Smooth muscle cell (in vitro differentiated cells): ENCODE data around the gene TXNRD3. TPM values are rescaled to one million over a fixed set of nuclear protein-coding genes. Genes with fewer than 3 reads are reported as not detected.

Experiments used
- DNase-seq: peaks from one replicate; lab custom pipeline; 2025; ENCODE audit not compliant: unreplicated experiment; lab: John Stamatoyannopoulos, UW
- H2AFZ ChIP-seq: fragments of 200-600 bp; sonication (generic); 2 replicates; pipeline ENCODE4 v1.6.0; 2016; ENCODE audit warnings: antibody characterized with exemption, low read depth, mild to moderate bottlenecking
- H3F3A ChIP-seq: fragments of 200-600 bp; sonication (generic); 2 replicates; pipeline ENCODE4 v1.6.0; 2017; ENCODE audit warnings: antibody characterized with exemption, low read depth
- H3K27ac ChIP-seq: fragments of 200-600 bp; sonication (generic); 2 replicates; pipeline ENCODE4 v1.5.1; 2016; ENCODE audit warnings: low read depth, mild to moderate bottlenecking
- H3K27me3 ChIP-seq: fragments of 200-600 bp; sonication (generic); 2 replicates; pipeline ENCODE4 v1.6.1; 2016; ENCODE audit warnings: low read depth, mild to moderate bottlenecking
- H3K36me3 ChIP-seq: fragments of 200-600 bp; sonication (generic); 2 replicates; pipeline ENCODE4 v1.5.1; 2016; ENCODE audit warnings: low read depth
- H3K4me1 ChIP-seq: fragments of 200-600 bp; sonication (generic); 2 replicates; pipeline ENCODE4 v1.5.1; 2016; ENCODE audit warnings: low read depth
- H3K4me2 ChIP-seq: fragments of 200-600 bp; sonication (generic); 2 replicates; pipeline ENCODE4 v1.6.0; 2016; ENCODE audit warnings: mild to moderate bottlenecking
- H3K4me3 ChIP-seq: fragments of 200-600 bp; sonication (generic); 2 replicates; pipeline ENCODE4 v1.5.1; 2016; ENCODE audit warnings: mild to moderate bottlenecking
- H3K79me2 ChIP-seq: fragments of 200-600 bp; sonication (generic); 2 replicates; pipeline ENCODE4 v1.6.0; 2016; ENCODE audit warnings: low read depth, mild to moderate bottlenecking
- H3K9ac ChIP-seq: fragments of 200-600 bp; sonication (generic); 2 replicates; pipeline ENCODE4 v1.6.0; 2016; ENCODE audit warnings: low read depth
- H3K9me3 ChIP-seq: fragments of 200-600 bp; sonication (generic); replicated peaks from 2 replicates; pipeline ENCODE4 v1.5.1; 2016; ENCODE audit warnings: low read depth
- H4K20me1 ChIP-seq: fragments of 200-600 bp; sonication (generic); 2 replicates; pipeline ENCODE4 v1.6.0; 2016; ENCODE audit warnings: low read depth
- CTCF ChIP-seq: fragments of 200-600 bp; sonication (generic); IDR thresholded peaks from 2 replicates; pipeline ENCODE4 v1.5.1; 2017; ENCODE audit warnings: borderline replicate concordance, mild to moderate bottlenecking, antibody characterized with exemption; ENCODE audit not compliant: insufficient read depth, poor library complexity, severe bottlenecking
- WGBS: methylation state at CpG from one replicate; pipeline ENCODE4 v1.1.7; 2016; ENCODE audit warnings: low lambda C conversion rate; 5-methylcytosine and 5-hydroxymethylcytosine counted together
- polyA plus RNA-seq: library from polyadenylated mRNA; unstranded; fragments of >200 nt; fragmentation: Nextera tagmentation; extraction: Ambion mirVana; gene quantifications from 2 replicates; pipeline ENCODE4 v1.2.1, GENCODE V29; 2016
- total RNA-seq: library from RNA; depleted of rRNA; stranded (reverse); fragments of >200 nt; gene quantifications from 2 replicates; pipeline ENCODE4 v1.2.3, GENCODE V29; 2014

TXNRD3 gene
- total and polyA plus RNA-seq, 2 experiments from 2014 or later, result 13.7 to 27.2 TPM

- no peak for DNase-seq
- Histone ChIP-seq H3K36me3 (no peaks in the 10 kb centered on the region), H3K9ac (no peak overlapping the region), H3F3A (no peaks in the 10 kb centered on the region), H3K27me3 (peaks cover 6% of the 10 kb centered on the region), H4K20me1 (no peaks in the 10 kb centered on the region), H3K27ac (no peak overlapping the region), H3K9me3 (no peaks in the 10 kb centered on the region), H3K4me3 (no peak overlapping the region), H3K79me2 (no peaks in the 10 kb centered on the region), H3K4me1 (no peaks in the 10 kb centered on the region), H3K4me2 (no peak overlapping the region), H2AFZ (no peak overlapping the region)
- no peak for TF ChIP-seq CTCF
- 92% methylated on average over 9 of the region's 9 CpGs for WGBS
These were observed 85.4 kb downstream of the TXNRD3 start for GRCh38 chr3:126569390-126569975.

GRCh38 chr3:126568776-126569342 lies 86.1 kb downstream of the TXNRD3 start:
- no peaks in the 10 kb centered on the region for H3F3A ChIP-seq
- H3K4me2 ChIP-seq, result no peak overlapping the region
- no peaks in the 10 kb centered on the region for H3K4me1 ChIP-seq
- no peaks in the 10 kb centered on the region for H3K79me2 ChIP-seq
- no peaks in the 10 kb centered on the region for H4K20me1 ChIP-seq
- H3K27me3 ChIP-seq, result peaks cover 6% of the 10 kb centered on the region
- no peak for TF ChIP-seq CTCF
- H3K4me3 ChIP-seq, result no peak overlapping the region
- H3K9ac ChIP-seq, result no peak overlapping the region
- DNase-seq, result no peak
- H3K9me3 ChIP-seq, result no peaks in the 10 kb centered on the region
- no peaks in the 10 kb centered on the region for H3K36me3 ChIP-seq
- 77% methylated on average over 3 of the region's 3 CpGs for WGBS
- H2AFZ ChIP-seq, result no peak overlapping the region
- no peak overlapping the region for H3K27ac ChIP-seq

GRCh38 chr3:126567696-126568438 lies 87.1 kb downstream of the TXNRD3 start:
- Histone ChIP-seq H2AFZ (no peak overlapping the region), H3K4me2 (no peak overlapping the region), H3F3A (no peaks in the 10 kb centered on the region), H3K27ac (no peak overlapping the region), H3K27me3 (peaks cover 6% of the 10 kb centered on the region), H4K20me1 (no peaks in the 10 kb centered on the region), H3K9me3 (no peaks in the 10 kb centered on the region), H3K9ac (no peak overlapping the region), H3K4me3 (no peak overlapping the region), H3K4me1 (no peaks in the 10 kb centered on the region), H3K36me3 (no peaks in the 10 kb centered on the region), H3K79me2 (no peaks in the 10 kb centered on the region)
- DNase-seq, result no peak
- no peak for TF ChIP-seq CTCF
- WGBS, result 70% methylated on average over 10 of the region's 10 CpGs
